Vagina (tissue), 2 donors: Measurements from ENCODE around the gene RNF217.

Experiments used
- POLR2A ChIP-seq, 2 donors: fragments of 450-650 bp; IDR thresholded peaks; one replicate each; pipeline ENCODE4 v1.6.1; 2017; ENCODE audit warnings: antibody characterized with exemption in 2 of 2, mild to moderate bottlenecking in 2 of 2, moderate library complexity in 2 of 2
- POLR2AphosphoS5 ChIP-seq, 2 donors: sonication (generic); formaldehyde crosslinking; IDR thresholded peaks; one replicate each; pipeline ENCODE4 v1.9.0; 2017; ENCODE audit warnings: antibody characterized with exemption in 2 of 2, mild to moderate bottlenecking in 2 of 2, low read depth in 1 of 2; ENCODE audit not compliant: insufficient read depth in 1 of 2
- TF ChIP-seq, protein P1 (sequence below), 3 experiments: fragments of 450-650 bp in 2 of 3; fragments of 200-600 bp in 1 of 3; sonication (generic) in 1 of 3; IDR thresholded peaks; one replicate each; pipeline ENCODE4 v1.5.1; 2017 to 2019; ENCODE audit warnings: antibody characterized with exemption in 3 of 3, mild to moderate bottlenecking in 2 of 3, moderate library complexity in 2 of 3

DNA sequence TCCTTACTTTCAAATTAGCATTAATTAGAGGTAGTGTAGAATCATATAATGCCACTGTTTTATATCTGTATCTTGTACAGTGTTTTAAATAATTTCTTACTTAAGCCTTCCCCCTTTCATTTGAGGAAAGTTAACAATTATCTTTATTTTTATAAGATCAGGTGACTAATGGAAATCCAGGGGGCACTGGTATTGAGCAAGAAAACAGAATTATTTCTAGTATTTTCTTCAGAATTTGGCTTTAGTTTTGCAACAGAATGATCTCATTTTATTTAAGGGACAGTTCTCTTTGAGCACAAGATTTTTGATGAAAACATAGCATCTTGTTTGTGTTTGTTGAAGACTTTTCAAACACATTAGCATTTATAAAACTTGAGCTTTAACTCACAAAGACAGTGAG, 55.9 kb downstream of the RNF217 start:
- TF ChIP-seq, protein P1, sequence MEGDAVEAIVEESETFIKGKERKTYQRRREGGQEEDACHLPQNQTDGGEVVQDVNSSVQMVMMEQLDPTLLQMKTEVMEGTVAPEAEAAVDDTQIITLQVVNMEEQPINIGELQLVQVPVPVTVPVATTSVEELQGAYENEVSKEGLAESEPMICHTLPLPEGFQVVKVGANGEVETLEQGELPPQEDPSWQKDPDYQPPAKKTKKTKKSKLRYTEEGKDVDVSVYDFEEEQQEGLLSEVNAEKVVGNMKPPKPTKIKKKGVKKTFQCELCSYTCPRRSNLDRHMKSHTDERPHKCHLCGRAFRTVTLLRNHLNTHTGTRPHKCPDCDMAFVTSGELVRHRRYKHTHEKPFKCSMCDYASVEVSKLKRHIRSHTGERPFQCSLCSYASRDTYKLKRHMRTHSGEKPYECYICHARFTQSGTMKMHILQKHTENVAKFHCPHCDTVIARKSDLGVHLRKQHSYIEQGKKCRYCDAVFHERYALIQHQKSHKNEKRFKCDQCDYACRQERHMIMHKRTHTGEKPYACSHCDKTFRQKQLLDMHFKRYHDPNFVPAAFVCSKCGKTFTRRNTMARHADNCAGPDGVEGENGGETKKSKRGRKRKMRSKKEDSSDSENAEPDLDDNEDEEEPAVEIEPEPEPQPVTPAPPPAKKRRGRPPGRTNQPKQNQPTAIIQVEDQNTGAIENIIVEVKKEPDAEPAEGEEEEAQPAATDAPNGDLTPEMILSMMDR (IDR thresholded peaks at IDR 0.05), result no peak
- no peak for TF ChIP-seq POLR2A (IDR thresholded peaks at IDR 0.05)
- TF ChIP-seq POLR2AphosphoS5 (IDR thresholded peaks at IDR 0.05; ENCODE audit: insufficient read depth in 1 of 2, low read depth in 1 of 2), result no peak
